COR-L47 (cell line): ENCODE data around the gene COMMD1.
"Not testable (repeated sequence)": the region's sequence is repeated elsewhere in the genome, so short reads cannot be mapped to it uniquely, and the experiment has no call there.

Source experiments
- DNase-seq: peaks from one replicate; lab custom pipeline; 2025; lab: John Stamatoyannopoulos, UW

Gene COMMD1

DNA sequence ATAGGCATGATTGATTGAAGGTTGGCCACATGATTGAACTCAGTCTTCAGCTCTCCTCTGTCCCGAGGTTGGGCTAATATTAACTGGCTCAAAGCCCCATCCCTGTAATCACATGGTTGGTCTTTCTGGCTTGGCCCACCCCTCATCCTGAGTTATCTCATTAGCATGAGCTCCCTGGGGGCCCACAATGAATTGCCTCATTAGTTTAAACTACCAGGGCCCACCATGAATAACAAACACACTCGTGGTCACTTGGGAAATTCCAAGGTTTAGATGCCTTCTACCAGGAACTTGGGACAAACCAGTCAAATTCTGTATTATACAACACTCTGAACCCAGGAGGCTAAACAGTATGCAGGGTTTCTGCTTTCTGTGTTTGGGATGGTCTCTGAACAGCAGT lies 168.8 kb downstream of the COMMD1 start:
- DNase-seq, result no peak

- DNase-seq, result no peak
These were observed 171.6 kb downstream of the COMMD1 start for GRCh38 chr2:62076980-62077638.

DNA sequence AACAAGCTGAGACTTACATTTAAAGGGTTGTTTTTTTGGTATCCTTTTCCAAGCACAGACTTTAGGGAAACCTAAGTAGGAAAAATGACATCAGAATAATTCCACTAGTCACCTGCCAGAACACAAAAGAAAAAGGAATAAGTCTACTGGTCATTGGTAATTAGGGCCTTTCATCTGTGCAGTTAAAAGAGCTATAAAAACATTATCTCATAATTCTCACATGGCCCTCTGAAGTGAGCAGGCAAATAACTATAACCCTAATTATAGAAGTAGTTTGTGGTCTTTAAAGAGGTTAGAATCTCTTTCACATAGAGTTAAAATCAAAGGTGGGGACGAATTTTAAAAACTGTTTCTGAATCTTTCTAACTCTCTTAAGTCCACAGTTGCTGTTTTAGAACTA lies 179.3 kb downstream of the COMMD1 start:
- DNase-seq, result no peak

DNA sequence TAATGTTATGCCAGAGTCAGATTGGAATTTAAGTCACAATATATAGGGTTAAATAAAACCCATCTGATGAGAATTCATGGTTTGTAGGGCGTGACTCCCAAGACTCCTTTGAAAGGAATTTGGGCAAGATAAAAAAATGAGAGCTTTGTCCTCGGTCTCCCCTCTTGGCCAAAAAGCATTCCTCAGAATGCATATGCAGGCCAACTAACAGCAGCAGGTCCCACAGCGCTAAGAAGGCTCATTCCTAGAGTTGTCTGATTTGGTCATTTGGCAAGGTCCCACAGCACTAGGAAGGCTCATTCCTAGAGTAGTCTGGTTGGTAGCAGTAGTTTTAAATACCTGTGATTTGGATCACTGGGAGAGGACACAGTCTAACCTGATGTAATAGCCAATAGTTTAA lies 184.2 kb downstream of the COMMD1 start:
- DNase-seq, result no peak

GRCh38 chr2:62091471-62091870 lies 186.0 kb downstream of the COMMD1 start:
- DNase-seq, result no peak

DNA sequence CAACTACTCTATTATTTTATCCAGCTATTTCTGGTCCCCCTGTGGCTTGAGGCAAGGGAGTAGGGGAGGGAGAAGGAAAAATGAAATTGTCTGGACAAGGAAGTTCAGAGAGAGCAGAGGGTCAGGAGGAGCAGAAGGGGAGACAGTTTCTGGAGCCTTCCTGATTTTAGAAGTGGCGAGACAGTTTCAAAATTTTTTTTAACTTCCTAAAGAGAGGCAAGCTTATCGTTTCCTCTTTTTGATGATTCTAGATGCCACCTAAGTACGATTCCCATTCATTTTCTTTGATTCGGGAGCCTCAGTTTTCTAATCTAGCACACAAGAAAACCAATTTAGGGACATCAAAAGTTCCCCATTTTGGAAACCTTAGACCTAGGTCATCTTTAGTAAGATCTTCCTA lies 193.6 kb downstream of the COMMD1 start:
- no peak for DNase-seq

GRCh38 chr2:62099523-62100175 lies 194.2 kb downstream of the COMMD1 start:
- DNase-seq, result no peak

DNA sequence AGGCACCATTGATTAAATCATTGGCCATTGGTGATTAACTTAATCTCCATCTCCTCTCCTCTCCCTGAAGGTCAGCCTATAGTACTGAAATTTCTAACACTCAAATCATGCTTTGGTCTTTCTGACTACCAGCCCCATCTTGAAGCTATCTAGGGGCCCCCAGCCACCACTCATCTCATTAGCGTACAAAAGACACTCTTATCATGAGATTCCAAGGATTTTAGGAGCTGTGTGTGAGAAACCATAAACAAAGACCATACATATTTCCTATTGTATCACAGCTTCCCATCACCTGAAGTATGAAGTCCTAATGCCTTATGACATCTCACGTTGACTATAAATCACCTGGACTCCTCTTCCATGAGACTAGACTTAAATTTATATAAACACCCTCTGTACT lies 196.4 kb downstream of the COMMD1 start:
- no peak for DNase-seq

- no peak for DNase-seq
These were observed 197.0 kb downstream of the COMMD1 start for GRCh38 chr2:62102402-62102920.

DNA sequence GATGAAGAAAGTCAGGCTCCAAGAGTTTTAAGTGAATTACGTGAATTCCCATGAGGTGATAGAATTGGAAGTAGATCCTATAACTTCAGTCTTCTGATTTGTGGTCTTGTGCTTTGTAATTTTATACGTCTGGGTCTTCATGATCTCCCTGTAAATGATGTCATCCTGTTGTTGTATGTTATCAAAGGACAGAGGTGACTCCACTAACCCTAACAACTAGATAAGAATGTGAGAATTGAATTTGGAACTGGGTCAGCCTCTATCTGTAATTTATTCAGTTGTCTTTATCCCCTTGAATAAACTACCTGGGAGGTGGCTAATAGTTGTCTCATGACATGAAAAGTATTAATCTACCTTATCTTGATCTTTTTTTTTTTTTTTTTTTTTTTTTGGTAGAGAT lies 204.1 kb downstream of the COMMD1 start:
- DNase-seq, result no peak

DNA sequence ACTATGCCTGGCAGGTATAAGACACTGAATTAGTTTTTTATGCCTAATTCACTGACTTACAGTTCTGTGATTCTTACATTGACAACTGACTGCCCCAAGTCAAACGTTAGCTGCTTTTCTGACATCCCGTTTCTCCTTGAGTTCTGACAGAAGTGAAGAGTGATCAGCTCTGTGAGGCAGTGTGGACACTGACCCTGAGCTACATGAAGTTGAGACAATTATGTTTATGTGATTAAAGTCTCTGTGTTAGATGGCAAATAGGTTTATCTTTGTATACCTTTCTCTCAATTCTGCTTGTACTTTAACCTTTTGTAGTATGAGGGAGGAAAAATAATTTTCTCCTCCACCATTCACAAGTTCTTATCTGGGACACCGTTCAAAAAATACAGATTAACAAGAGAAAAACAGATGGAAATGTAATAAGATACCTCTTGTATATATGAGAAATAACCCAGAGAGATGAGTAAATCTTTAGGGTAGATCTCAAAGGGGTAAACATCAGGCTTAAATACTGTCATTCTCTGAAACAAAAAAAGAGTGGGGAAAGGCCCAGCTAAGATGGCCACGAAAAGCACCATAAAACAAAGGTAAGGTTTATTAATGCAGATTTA lies 205.0 kb downstream of the COMMD1 start:
- DNase-seq, result no peak

DNA sequence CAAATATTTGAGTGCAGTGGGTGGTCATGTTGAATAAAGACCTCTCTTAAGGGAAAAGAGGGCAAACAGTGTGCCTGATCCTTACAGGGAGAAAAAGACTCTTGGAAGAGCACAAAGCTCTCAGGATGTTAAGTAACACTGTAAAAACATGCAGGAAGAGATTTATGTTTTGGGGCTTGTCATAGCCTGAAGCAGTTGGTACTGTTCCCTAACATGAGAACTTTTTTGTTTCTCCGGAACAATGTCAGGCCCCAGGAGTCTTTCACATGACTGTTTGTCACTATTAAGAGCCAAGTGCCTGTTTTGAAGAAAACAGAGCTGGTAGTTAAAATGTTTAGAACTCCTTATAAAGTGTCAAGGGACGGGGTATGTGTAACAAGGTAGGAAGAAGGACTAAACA lies 206.7 kb downstream of the COMMD1 start:
- DNase-seq, result no peak

DNA sequence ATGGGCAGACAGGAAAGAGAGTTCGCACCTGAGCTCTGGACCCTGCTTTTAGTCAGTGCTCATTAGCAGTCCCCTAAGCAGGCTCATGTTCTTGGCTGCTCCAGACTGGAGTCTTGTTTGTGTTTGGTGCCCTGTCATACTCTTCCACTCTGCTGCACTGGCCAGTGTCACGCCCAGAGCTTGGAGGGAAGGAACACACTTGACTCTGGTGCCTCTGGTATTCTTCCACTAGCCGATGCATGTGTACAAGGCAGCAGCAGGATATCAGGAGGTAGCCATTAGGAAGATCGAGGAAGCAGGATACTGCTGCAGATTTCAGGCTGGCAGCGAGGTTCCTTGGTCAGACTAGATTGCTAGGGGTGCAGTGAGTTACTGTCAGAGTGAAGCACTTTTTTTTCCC lies 209.1 kb downstream of the COMMD1 start:
- no peak for DNase-seq

DNA sequence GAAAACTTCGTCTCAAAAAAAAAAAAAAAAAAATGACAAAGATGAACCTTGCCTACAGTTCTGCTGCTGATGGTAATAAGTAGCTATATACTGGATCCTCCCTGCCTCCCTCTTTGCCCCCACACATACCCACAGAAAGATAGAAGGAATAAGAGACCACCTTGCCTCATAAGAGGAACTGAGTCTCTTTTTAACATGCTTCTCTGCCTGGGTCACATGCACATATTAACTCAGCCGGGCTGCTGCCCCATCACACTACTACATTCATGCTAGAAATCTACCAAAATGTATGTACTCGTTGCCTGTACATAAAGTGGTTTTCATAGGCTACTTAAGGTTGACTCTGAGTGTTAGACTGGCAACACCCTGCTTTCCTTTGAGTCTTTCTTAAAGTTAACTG lies 211.5 kb downstream of the COMMD1 start:
- DNase-seq, result no peak

DNA sequence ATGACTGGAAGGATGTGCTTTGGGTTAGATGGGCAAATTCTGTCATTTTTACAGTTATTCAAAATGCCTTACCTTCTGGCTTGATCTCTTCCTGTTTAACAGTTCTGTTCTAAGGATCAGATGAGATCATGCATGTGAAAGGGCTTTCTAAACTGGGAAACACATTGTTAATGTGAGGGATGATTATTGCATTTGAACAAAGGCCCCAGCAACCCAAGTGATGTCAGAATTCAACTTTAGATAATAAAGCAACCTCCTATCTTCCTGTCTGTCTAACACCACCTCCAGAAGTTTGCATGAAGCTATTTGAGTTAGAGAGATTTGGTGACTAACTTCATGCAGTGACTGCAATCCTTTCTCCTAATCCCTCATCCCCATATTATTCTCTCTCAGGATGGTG lies 212.7 kb downstream of the COMMD1 start:
- DNase-seq, result no peak

- DNase-seq, result no peak
These were observed 214.0 kb downstream of the COMMD1 start for GRCh38 chr2:62119311-62119974.

- not testable (repeated sequence) for DNase-seq
These were observed 220.8 kb downstream of the COMMD1 start for GRCh38 chr2:62126239-62126638.

GRCh38 chr2:62133320-62133823 lies 227.9 kb downstream of the COMMD1 start:
- DNase-seq, result no peak

- DNase-seq, result no peak
These were observed 231.7 kb downstream of the COMMD1 start for GRCh38 chr2:62136956-62137830.

DNA sequence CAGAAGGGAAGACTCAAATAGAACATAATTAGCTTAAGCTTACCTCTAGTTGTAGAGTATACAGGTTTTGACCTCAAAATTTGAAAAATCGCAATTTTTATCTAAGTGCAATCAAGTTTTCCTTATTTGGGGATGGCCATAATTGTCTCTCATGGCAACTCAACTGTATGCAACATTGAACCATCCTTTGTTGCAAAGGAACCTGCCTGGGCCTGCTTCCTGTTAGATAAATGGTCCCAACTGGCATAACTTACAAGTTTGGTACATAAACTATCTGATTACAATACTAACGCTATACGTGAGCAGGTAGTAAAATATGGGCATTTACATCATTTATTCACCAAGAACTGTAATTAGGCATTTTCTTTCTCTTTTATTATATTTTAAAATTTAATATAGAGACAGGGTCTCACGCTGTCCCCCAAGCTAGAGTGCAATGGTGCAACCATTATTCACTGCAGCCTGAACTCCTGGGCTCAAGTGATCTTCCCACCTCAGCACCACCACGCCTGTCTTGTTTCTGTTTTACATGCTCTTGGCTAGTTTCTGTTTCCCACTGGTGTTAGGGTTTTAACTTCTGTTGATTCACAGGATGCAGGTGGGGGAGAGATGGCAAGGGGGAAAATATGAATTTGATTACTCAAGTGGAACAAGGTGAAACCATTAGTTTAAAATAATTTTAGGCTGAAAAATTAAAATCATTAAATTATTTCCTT lies 235.1 kb downstream of the COMMD1 start:
- no peak for DNase-seq

- no peak for DNase-seq
These were observed 235.8 kb downstream of the COMMD1 start for GRCh38 chr2:62141142-62141740.
